ENCODE results near the gene NPR1. TPM values are rescaled to one million over a fixed set of nuclear protein-coding genes. Genes with fewer than 3 reads are reported as not detected.

NPR1 gene
- total and polyA plus RNA-seq, 2 of the 13 experiments (the other 11 are each of a cell fraction or from before 2014, with no cell fraction given): not detected

DNA sequence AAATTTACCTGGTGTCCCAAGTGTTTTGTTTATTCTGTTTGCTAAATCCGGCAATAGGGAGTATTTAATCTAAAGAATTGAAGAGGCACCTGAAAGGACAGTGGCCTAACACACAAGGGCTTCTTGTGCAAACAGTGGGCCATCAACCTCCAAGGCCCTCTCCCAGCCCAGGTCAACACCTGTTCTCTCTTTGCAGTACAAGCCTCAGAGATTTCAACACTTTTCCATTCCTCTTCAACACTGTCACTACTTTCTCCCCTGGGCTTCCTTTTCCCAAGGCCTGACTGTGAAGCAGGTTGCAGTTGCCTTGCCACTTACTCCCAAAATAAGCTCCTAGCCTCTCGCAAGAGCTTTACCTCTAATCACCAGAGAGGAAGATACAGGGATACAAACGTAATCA is 23.2 kb upstream of the NPR1 start:
- ChIA-PET POLR2A (interaction anchor here (1.0 kb wide), 1 partner anchor 21 kb away, joined by 3 read pairs; the partner anchor contains the start of gene CHTOP), CTCF (ENCODE audit: low intra/inter-chr PET ratio, low total read pairs) (no interaction called here)
- Histone ChIP-seq H3K36me3 (replicated peaks in 1 of 2; ENCODE audit: control insufficient read depth in 1 of 2, insufficient read depth in 2 of 2, low read length in 2 of 2) (no peaks in the 10 kb centered on the region), H3K4me2 (ENCODE audit: low read depth, low read length) (peak overlapping the region; percentile 46), H4K20me1 (ENCODE audit: insufficient read depth, low read length) (no peaks in the 10 kb centered on the region), H3K79me2 (ENCODE audit: insufficient read depth, low read length) (peaks cover 12% of the 10 kb centered on the region), H3K27ac (ENCODE audit: extremely low read length, insufficient read depth, low read length) (peak overlapping the region; percentile 7), H3K9me3 (ENCODE audit: low read length) (no peaks in the 10 kb centered on the region), H3K27me3 (ENCODE audit: control insufficient read depth in 1 of 2, insufficient read depth in 2 of 2, low read length in 2 of 2) (no peaks in the 10 kb centered on the region; a peak in 1 of 5 replicates), H3K4me1 (ENCODE audit: insufficient read depth, low read length) (peaks cover 45% of the 10 kb centered on the region), H3K4me3 (replicated peaks in 1 of 3; ENCODE audit: insufficient read depth in 1 of 3, low read depth in 2 of 3, low read length in 3 of 3) (peak overlapping the region in 1 of 3 experiments; percentile 9; a peak in 1 of 6 replicates), H3K9ac (ENCODE audit: insufficient read depth, low read depth, low read length) (no peak overlapping the region), H2AFZ (ENCODE audit: low read length) (no peak overlapping the region)
- 10% methylated on average over 3 of the region's 3 CpGs for WGBS (ENCODE audit: low lambda C conversion rate)
- intact Hi-C loops (cut with micrococcal nuclease; ENCODE audit: unreplicated experiment): no loop called here
- BruUV-seq (replicated peaks): no TSS peak
- ATAC-seq (peak; percentile 35), DNase-seq (ENCODE audit: low spot score) (peak; percentile 56), FAIRE-seq (peak; percentile 75)
- in situ Hi-C loops (cut with HindIII; ENCODE audit: extremely low pct_ligation_motif_present, low pct_unique_long_range_greater_than_20kb): no loop called here
- TF ChIP-seq, protein P1, sequence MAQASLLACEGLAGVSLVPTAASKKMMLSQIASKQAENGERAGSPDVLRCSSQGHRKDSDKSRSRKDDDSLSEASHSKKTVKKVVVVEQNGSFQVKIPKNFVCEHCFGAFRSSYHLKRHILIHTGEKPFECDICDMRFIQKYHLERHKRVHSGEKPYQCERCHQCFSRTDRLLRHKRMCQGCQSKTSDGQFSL (CRISPR knock-in tag; IDR thresholded peaks at IDR 0.05): no peak
- no peak for TF ChIP-seq NFE2L2 (IDR thresholded peaks at IDR 0.05; ENCODE audit: low read length)
- TF ChIP-seq, protein P2, sequence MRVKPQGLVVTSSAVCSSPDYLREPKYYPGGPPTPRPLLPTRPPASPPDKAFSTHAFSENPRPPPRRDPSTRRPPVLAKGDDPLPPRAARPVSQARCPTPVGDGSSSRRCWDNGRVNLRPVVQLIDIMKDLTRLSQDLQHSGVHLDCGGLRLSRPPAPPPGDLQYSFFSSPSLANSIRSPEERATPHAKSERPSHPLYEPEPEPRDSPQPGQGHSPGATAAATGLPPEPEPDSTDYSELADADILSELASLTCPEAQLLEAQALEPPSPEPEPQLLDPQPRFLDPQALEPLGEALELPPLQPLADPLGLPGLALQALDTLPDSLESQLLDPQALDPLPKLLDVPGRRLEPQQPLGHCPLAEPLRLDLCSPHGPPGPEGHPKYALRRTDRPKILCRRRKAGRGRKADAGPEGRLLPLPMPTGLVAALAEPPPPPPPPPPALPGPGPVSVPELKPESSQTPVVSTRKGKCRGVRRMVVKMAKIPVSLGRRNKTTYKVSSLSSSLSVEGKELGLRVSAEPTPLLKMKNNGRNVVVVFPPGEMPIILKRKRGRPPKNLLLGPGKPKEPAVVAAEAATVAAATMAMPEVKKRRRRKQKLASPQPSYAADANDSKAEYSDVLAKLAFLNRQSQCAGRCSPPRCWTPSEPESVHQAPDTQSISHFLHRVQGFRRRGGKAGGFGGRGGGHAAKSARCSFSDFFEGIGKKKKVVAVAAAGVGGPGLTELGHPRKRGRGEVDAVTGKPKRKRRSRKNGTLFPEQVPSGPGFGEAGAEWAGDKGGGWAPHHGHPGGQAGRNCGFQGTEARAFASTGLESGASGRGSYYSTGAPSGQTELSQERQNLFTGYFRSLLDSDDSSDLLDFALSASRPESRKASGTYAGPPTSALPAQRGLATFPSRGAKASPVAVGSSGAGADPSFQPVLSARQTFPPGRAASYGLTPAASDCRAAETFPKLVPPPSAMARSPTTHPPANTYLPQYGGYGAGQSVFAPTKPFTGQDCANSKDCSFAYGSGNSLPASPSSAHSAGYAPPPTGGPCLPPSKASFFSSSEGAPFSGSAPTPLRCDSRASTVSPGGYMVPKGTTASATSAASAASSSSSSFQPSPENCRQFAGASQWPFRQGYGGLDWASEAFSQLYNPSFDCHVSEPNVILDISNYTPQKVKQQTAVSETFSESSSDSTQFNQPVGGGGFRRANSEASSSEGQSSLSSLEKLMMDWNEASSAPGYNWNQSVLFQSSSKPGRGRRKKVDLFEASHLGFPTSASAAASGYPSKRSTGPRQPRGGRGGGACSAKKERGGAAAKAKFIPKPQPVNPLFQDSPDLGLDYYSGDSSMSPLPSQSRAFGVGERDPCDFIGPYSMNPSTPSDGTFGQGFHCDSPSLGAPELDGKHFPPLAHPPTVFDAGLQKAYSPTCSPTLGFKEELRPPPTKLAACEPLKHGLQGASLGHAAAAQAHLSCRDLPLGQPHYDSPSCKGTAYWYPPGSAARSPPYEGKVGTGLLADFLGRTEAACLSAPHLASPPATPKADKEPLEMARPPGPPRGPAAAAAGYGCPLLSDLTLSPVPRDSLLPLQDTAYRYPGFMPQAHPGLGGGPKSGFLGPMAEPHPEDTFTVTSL (CRISPR knock-in tag; IDR thresholded peaks at IDR 0.05; ENCODE audit: borderline replicate concordance): 0 out of 2 replicates have a peak, but pooled peaks have one; percentile 6
- TF ChIP-seq, protein P3, sequence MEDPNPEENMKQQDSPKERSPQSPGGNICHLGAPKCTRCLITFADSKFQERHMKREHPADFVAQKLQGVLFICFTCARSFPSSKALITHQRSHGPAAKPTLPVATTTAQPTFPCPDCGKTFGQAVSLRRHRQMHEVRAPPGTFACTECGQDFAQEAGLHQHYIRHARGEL (CRISPR knock-in tag; IDR thresholded peaks at IDR 0.05): no peak
- TF ChIP-seq THRA (CRISPR knock-in tag; IDR thresholded peaks at IDR 0.05; ENCODE audit: borderline replicate concordance): 0 out of 2 replicates have a peak, but pooled peaks have one; percentile 5
- TF ChIP-seq, protein P4, sequence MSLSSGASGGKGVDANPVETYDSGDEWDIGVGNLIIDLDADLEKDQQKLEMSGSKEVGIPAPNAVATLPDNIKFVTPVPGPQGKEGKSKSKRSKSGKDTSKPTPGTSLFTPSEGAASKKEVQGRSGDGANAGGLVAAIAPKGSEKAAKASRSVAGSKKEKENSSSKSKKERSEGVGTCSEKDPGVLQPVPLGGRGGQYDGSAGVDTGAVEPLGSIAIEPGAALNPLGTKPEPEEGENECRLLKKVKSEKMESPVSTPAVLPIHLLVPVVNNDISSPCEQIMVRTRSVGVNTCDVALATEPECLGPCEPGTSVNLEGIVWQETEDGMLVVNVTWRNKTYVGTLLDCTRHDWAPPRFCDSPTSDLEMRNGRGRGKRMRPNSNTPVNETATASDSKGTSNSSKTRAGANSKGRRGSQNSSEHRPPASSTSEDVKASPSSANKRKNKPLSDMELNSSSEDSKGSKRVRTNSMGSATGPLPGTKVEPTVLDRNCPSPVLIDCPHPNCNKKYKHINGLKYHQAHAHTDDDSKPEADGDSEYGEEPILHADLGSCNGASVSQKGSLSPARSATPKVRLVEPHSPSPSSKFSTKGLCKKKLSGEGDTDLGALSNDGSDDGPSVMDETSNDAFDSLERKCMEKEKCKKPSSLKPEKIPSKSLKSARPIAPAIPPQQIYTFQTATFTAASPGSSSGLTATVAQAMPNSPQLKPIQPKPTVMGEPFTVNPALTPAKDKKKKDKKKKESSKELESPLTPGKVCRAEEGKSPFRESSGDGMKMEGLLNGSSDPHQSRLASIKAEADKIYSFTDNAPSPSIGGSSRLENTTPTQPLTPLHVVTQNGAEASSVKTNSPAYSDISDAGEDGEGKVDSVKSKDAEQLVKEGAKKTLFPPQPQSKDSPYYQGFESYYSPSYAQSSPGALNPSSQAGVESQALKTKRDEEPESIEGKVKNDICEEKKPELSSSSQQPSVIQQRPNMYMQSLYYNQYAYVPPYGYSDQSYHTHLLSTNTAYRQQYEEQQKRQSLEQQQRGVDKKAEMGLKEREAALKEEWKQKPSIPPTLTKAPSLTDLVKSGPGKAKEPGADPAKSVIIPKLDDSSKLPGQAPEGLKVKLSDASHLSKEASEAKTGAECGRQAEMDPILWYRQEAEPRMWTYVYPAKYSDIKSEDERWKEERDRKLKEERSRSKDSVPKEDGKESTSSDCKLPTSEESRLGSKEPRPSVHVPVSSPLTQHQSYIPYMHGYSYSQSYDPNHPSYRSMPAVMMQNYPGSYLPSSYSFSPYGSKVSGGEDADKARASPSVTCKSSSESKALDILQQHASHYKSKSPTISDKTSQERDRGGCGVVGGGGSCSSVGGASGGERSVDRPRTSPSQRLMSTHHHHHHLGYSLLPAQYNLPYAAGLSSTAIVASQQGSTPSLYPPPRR (CRISPR knock-in tag; IDR thresholded peaks at IDR 0.05; ENCODE audit: borderline replicate concordance): 0 out of 2 replicates have a peak, but pooled peaks have one; percentile 33
- no peak for TF ChIP-seq BRCA1 (CRISPR knock-in tag; IDR thresholded peaks at IDR 0.05)
- TF ChIP-seq MIER2 (CRISPR knock-in tag; IDR thresholded peaks at IDR 0.05): no peak
- no peak for TF ChIP-seq ZNF883 (CRISPR knock-in tag; IDR thresholded peaks at IDR 0.05; ENCODE audit: not compliant biosample characterization)

Measured in HepG2 (cell line).